ENCODE measurements around the gene COA1.

COA1 gene

DNA sequence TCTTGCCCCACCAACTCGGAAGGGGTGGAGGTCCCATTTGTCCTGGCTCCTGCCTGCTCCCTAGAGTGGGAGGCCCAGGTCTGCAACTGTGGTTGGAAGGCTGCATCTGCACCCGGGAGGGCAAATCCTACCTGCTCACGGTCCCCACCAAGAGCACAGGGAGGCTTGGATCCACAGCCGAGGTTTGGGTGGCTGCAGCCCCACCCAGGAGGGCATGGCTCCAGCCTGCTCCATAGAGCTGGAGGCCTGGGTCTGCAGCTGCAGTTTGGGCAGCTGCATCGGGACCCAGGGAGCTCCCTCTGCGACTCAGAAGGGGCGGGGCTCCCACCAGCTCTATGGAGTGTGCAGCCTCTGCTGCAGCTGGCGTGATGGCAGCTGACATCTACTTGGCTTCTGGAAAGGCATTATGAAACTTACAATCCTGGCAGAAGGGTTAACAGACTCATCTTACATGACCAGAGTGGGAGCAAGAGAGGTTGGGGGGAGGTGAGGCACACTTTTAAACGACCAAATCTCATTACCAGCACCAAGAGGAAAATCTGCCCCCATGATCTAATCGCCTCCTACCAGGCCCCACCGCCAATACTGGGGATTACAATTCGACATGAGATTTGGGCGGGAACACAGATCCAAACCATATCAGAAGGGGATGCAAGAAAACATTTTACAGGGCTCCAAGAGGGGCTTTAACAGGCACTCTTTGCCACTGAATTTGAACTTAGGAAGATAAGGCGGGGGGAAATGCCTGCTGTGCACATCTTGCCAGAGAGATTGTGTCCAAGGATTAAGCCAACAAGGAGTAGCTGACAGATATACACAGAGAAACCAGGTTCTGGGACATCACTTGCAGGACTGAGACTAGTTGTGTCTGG, 20.9 kb upstream of the COA1 start:
- no peak overlapping the region for H3K4me3 ChIP-seq (ENCODE audit: control insufficient read depth, low read depth, low read length)

DNA sequence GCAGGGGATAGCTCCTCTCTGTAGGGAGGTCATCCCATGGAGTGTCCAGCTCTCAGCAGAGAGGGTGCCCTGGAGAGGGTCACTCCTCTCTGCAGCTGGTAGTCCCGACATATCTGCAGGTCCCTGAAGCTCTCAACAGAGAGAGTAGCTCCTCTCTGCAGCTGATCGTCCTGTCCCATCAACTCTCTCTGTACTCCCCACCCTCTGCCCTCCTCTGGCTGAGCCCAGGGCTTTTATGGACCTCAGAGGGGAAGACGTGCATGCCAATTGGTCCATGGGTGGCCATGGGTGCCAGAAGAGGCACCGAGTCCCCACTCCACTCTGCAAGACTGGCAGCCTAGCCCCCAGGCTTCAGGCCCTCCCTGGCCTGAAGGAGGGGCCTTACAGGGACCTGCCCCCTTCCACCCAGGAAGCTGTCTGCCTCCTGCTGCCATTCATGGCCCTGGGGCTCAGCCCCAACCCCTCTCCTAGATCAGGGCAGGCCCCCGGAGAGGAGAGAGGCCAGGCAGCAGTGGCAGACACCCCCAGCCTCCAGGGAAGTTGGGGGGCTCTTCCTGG, 20.1 kb upstream of the COA1 start:
- H3K4me3 ChIP-seq (ENCODE audit: control insufficient read depth, low read depth, low read length) = no peak overlapping the region
- DNase-seq (ENCODE audit: low read depth) = no peak
- TF ChIP-seq, protein P1, sequence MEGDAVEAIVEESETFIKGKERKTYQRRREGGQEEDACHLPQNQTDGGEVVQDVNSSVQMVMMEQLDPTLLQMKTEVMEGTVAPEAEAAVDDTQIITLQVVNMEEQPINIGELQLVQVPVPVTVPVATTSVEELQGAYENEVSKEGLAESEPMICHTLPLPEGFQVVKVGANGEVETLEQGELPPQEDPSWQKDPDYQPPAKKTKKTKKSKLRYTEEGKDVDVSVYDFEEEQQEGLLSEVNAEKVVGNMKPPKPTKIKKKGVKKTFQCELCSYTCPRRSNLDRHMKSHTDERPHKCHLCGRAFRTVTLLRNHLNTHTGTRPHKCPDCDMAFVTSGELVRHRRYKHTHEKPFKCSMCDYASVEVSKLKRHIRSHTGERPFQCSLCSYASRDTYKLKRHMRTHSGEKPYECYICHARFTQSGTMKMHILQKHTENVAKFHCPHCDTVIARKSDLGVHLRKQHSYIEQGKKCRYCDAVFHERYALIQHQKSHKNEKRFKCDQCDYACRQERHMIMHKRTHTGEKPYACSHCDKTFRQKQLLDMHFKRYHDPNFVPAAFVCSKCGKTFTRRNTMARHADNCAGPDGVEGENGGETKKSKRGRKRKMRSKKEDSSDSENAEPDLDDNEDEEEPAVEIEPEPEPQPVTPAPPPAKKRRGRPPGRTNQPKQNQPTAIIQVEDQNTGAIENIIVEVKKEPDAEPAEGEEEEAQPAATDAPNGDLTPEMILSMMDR (conservative IDR thresholded peaks at IDR 0.05; ENCODE audit: control insufficient read depth, insufficient read depth, low read depth, low read length) = no peak

More for the DNA sequence above, 20.9 kb upstream of the COA1 start:
- TF ChIP-seq, protein P1 (conservative IDR thresholded peaks at IDR 0.05; ENCODE audit: control insufficient read depth, insufficient read depth, low read depth, low read length) = no peak
- peak; percentile 52 for DNase-seq (ENCODE audit: low read depth)

DNA sequence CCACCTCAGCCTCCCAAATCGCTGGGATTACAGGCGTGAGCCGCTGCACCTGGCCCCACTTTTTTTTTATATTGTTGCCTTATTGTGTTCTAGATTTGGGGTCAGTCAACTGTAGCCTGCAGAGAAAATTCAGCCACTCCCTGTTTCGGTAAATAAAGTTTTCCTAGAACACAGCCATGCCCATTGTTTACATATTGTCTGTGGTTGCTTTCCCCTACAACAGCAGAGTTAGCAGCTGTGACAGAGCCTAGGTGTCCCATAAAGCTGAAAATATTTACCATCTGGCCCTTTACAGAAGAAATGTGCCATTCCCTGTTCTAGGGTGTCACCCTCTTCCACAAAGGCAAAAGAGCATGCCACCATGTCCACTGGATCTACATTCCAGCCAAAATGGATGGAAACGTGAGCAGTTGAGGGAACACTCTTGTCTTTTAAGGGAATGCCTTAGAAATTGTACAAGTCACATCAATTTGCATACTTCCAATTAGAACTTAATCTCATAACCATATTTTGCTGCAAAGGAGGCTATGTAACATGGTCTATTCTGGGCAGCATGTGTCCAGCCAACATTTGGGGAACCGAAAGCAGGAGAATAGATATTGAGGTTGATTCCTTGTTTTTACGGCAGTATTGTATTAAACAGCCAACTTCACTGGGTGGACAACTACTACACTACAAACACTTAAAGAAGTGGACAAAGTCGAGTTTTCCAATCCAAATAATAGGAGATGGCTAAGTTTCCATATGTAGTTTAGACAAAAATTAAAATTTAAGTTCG, 18.2 kb upstream of the COA1 start:
- no peak overlapping the region for H3K4me3 ChIP-seq (ENCODE audit: control insufficient read depth, low read depth, low read length)
- DNase-seq (ENCODE audit: low read depth) = no peak
- TF ChIP-seq, protein P1 (conservative IDR thresholded peaks at IDR 0.05; ENCODE audit: control insufficient read depth, insufficient read depth, low read depth, low read length) = no peak

DNA sequence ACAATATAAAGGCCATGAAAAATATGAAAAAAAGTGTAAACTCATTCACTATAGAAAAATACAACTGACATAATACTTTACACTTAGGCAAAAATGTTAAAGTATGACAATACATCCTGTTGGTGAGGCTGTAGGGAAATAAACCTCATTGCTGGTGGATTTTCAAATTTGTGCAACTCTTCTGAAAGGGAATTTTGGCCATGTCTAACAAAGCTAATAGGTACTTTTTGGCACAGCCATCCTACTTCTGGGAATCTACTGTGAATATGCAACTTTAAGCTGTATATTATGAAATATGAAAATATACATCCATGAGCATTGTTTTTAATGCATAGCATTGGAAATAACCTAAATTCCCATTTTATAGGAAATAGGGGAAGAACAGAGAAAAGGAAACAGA, 13.4 kb upstream of the COA1 start:
- H3K4me3 ChIP-seq (ENCODE audit: control insufficient read depth, low read depth, low read length) = no peak overlapping the region
- TF ChIP-seq, protein P1 (conservative IDR thresholded peaks at IDR 0.05; ENCODE audit: control insufficient read depth, insufficient read depth, low read depth, low read length) = no peak
- no peak for DNase-seq (ENCODE audit: low read depth)

DNA sequence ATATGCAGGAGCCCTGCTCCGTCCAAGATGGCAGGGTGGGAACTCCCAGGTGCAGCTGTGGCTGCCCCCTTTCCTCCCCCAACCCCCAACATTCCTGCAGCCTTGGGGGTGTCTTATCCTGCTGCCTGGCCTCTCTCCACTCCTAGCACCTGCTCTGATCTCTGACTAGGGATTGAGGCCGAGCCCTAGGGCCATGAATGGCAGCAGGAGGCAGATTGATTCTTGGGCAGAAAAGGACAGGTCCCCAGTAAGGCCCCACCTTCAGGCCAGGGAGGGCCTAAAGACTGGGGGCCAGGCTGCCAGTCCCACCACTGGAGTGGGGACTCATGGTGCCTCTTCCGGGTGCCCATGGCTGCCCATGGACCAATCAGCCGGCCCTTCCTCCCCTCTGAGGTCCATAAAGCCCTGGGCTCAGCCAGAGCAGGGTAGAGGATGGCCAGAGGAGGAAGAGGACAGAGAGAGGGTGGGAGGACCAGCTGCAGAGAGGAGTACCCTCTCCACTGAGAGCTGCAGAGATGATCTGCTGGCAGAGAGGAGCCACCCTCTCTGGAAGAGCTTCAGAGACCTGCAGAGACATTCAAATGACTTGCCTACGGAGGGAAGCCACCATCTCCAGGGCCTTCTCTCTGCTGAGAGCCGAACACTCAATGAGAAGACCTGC, 8.3 kb upstream of the COA1 start:
- no peak overlapping the region for H3K4me3 ChIP-seq (ENCODE audit: control insufficient read depth, low read depth, low read length)
- TF ChIP-seq, protein P1 (conservative IDR thresholded peaks at IDR 0.05; ENCODE audit: control insufficient read depth, insufficient read depth, low read depth, low read length) = no peak
- no peak for DNase-seq (ENCODE audit: low read depth)
